GM21737 (cell line): Measurements from ENCODE around the gene TUBA3D.
"Not testable (repeated sequence)": the region's sequence is repeated elsewhere in the genome, so short reads cannot be mapped to it uniquely, and the experiment has no call there.

Source experiments
- ATAC-seq: cut with Tn5 transposase; IDR thresholded peaks from one replicate; pipeline ENCODE4 v1.9.1; 2021; ENCODE audit warnings: mild to moderate bottlenecking, moderate library complexity; ENCODE audit not compliant: unreplicated experiment

TUBA3D gene

GRCh38 chr2:131475831-131476230 lies at the start of gene TUBA3D:
Gene TUBA3D (plus strand): TSS chr2:131476119. CDS start chr2:131476200, 81 bp downstream.
- ATAC-seq, result no peak

- no peak for ATAC-seq
Observed at GRCh38 chr2:131426727-131427126, 49.2 kb upstream of the TUBA3D start.

GRCh38 chr2:131431336-131431735 lies 44.6 kb upstream of the TUBA3D start:
- ATAC-seq, result no peak

GRCh38 chr2:131440742-131441468 lies 35.0 kb upstream of the TUBA3D start:
- ATAC-seq, result not testable (repeated sequence)

GRCh38 chr2:131444736-131445514 lies 31.0 kb upstream of the TUBA3D start:
- not testable (repeated sequence) for ATAC-seq

- not testable (repeated sequence) for ATAC-seq
Observed at GRCh38 chr2:131445515-131445797, 30.5 kb upstream of the TUBA3D start.

GRCh38 chr2:131445896-131446295 lies 30.0 kb upstream of the TUBA3D start:
- no peak for ATAC-seq

GRCh38 chr2:131447981-131448380 lies 27.9 kb upstream of the TUBA3D start:
- not testable (repeated sequence) for ATAC-seq

- ATAC-seq, result not testable (repeated sequence)
Observed at GRCh38 chr2:131451265-131451949, 24.5 kb upstream of the TUBA3D start.

- not testable (repeated sequence) for ATAC-seq
Observed at GRCh38 chr2:131454914-131455313, 21.0 kb upstream of the TUBA3D start.

GRCh38 chr2:131467722-131468121 lies 8.2 kb upstream of the TUBA3D start:
- not testable (repeated sequence) for ATAC-seq

GRCh38 chr2:131470944-131471343 lies 5.0 kb upstream of the TUBA3D start:
- not testable (repeated sequence) for ATAC-seq

- not testable (repeated sequence) for ATAC-seq
Observed at GRCh38 chr2:131471624-131472023, 4.3 kb upstream of the TUBA3D start.

GRCh38 chr2:131473266-131473665 lies 2.7 kb upstream of the TUBA3D start:
- not testable (repeated sequence) for ATAC-seq

GRCh38 chr2:131476363-131476762 lies 444 bp downstream of the TUBA3D start:
- not testable (repeated sequence) for ATAC-seq

- not testable (repeated sequence) for ATAC-seq
Observed at GRCh38 chr2:131477227-131477626, 1.3 kb downstream of the TUBA3D start.

- ATAC-seq, result not testable (repeated sequence)
Observed at GRCh38 chr2:131478074-131478849, 2.3 kb downstream of the TUBA3D start.

- not testable (repeated sequence) for ATAC-seq
Observed at GRCh38 chr2:131478850-131479461, 3.0 kb downstream of the TUBA3D start.

GRCh38 chr2:131480351-131480750 lies 4.4 kb downstream of the TUBA3D start:
- not testable (repeated sequence) for ATAC-seq

GRCh38 chr2:131482506-131483155 lies 6.7 kb downstream of the TUBA3D start:
- ATAC-seq, result not testable (repeated sequence)
